ENCODE measurements around the gene TMEM107. TPM values are rescaled to one million over a fixed set of nuclear protein-coding genes. Genes with fewer than 3 reads are reported as not detected.
"Not testable (repeated sequence)": the region's sequence is repeated elsewhere in the genome, so short reads cannot be mapped to it uniquely, and the experiment has no call there.

TMEM107 gene
- 47.8 and 62.4 TPM in 2 replicates for total RNA-seq (2014; rRNA removed; shearing (Covaris generic); ENCODE audit: low replicate concordance)

DNA sequence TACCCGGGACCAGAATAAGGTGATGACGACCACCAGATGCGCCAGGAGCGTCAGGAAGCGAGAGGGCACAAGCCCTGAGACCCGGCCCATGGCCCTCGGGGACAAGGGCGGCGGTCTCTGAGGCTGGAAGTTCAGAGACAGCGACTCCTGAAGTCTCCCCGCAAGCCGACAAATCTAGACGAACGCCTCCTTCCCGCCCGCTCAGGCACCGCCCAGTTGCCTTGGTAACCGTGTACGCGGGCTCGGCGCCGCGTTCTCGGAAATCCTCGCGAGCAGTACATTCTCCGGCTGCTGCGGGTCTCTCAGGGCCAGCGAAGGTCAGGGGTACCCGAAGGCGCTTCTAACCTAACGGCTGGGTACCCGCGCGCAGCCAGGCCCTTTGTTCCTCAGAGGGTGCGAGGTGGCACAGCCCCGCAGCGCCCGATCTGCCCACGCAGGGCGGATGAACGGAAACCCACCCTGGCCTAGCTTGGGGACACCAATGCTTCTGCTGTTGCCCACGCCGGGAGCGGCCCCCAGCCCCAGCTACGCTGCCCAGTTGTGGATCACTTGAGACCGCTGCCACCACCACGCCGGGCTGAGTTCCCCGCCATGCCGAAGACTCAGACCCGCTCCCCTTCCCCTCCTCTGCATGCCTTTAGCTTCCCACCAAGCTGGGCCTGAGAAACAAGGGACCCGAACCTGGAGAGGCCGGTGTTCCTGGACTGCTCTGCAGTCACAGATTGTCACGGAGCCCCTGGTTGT, at the start of gene TMEM107:
TSS of gene TMEM107 (minus strand) at position 184 of the 744 bp plus-strand sequence. CDS start at position 90, 94 bp downstream.
- in situ Hi-C loops (cut with HindIII; ENCODE audit: low pct_unique_long_range_greater_than_20kb, low sequenced_read_pairs) = no loop called here
- DNase-seq (ENCODE audit: low read depth) = peak; percentile 83

DNA sequence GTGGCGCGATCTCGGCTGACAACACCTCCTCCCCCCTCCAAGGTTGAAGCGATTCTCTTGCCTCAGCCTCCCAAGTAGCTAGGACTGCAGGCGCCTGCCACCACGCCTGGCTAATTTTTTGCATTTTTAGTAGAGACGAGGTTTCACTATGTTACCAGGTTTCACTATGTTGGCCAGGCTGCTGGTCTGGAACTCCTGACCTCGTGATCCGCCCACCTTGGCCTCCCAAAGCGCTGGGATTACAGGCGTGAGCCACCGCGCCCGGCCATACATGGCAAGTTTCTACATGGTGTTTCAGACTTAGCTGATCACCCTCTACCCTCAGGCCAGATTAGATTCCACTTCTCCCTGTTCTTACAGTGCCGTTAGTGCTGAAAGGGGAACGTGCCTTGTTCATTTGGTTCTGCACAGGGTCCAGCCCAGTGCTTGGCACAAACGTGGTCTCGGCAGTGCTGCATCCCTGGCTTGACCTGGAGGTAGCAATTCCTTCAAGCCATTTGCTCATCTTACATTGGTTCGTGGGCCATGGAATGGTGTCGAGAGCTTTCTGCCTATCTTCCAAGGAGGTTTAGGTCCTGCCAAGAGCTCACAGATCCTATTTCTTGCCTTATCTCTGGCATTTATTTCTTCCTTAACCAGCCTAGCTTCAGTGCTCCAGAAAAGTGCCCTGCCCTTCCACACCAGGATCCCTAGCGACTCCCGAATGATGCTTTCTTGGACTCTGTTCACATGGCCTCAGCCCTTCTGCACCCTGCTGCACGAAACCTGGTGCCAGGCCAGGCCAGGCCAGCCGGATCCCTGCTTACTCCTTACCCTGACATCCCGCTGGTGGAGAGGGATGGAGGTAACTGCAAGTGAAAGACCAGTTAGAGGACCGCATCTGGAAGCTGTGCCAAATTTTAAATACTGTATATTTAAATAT, 49.0 kb upstream of the TMEM107 start:
- no peak for DNase-seq (ENCODE audit: low read depth)
- in situ Hi-C loops (cut with HindIII; ENCODE audit: low pct_unique_long_range_greater_than_20kb, low sequenced_read_pairs) = no loop called here

DNA sequence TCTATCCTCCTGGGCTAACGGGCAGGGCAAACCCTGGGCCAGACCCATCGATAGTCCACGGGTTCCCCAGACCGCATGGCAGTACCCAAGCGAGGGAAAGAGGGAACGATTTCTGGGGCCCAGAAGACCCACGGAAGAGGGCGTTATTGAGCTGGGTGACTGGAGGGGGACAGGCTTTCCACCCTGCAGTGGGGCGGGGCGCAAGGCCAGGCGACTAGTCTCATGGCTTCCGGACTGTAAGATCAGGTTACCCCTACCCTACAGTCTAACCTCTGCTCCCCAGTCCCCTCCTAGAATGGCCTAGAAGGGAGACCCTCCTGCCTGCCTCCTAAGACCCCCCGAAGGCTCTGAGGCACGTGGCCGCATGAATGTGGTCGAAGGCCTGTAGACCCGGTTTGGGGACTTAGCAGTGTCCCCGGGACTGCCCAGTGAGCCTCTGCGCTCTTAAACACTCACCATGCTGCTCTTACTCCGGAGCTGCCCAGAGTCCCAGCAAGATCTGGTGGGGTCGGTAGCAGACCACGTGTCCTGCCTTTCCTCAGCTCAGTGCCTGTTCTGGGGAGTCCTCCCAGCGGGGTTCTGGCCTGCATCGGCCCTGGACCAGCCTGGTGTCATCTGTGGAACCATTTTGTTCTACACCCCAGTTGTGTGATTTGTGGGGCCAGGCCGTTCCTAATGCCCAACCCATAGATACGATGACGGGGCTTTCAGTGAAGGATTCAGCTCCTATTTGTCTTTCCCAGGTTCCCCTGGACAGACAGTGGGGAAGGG, 47.4 kb upstream of the TMEM107 start:
- in situ Hi-C loops (cut with HindIII; ENCODE audit: low pct_unique_long_range_greater_than_20kb, low sequenced_read_pairs) = no loop called here
- DNase-seq (ENCODE audit: low read depth) = peak; percentile 68

DNA sequence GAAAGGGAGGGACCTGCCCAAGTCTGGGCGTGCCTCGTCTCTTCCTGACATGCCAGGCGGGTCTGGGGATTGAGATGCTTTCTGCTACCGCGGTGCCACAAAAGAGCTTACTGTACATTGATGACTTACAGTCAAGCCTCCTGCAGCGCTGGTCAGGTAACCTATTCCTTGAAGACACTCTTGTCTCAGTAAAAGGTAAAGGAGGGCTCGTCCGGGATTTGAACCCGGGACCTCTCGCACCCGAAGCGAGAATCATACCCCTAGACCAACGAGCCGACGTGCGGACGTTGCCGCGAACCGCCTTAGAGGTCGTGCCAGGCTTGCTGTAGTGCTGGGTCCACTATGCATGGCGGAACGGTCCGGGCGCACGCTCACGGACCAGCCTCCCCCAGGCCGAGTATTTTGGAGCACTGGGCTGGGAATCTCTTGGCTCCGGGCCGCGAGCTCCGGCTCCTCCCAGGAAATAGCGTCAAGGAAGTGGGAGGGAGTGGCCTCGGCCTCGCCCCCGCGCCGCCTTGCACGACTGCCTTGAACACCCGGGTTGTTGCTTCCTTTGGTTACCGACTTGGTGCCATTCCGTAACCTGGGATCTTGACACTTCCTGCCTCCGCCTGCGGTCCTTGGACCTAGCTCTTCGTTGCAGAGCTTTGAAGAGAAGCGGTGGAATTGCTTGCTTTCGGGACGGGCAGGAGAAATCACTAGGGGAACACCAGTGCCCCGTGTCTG, 46.6 kb upstream of the TMEM107 start:
- DNase-seq (ENCODE audit: low read depth) = peak; percentile 94

DNA sequence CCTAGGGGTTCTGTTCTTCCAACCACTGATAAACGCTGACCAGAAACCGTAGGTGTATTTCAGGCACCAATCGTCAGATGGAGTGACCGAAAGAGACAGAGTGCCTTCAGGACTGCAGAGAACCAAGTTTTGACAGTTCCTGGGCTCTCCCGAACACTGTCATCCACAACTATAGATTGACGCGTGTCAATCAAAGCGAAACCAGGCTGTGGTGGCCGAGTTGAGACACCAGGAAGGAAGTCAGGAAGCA, 46.1 kb upstream of the TMEM107 start:
- DNase-seq (ENCODE audit: low read depth) = no peak
- in situ Hi-C loops (cut with HindIII; ENCODE audit: low pct_unique_long_range_greater_than_20kb, low sequenced_read_pairs) = no loop called here

More for the DNA sequence above, 46.6 kb upstream of the TMEM107 start:
- in situ Hi-C loops (cut with HindIII; ENCODE audit: low pct_unique_long_range_greater_than_20kb, low sequenced_read_pairs) = no loop called here

- DNase-seq (ENCODE audit: low read depth) = peak; percentile 89
- in situ Hi-C loops (cut with HindIII; ENCODE audit: low pct_unique_long_range_greater_than_20kb, low sequenced_read_pairs) = no loop called here
These were observed 45.6 kb upstream of the TMEM107 start for GRCh38 chr17:8221663-8222379.

- DNase-seq (ENCODE audit: low read depth) = peak; percentile 94
- in situ Hi-C loops (cut with HindIII; ENCODE audit: low pct_unique_long_range_greater_than_20kb, low sequenced_read_pairs) = no loop called here
These were observed 44.8 kb upstream of the TMEM107 start for GRCh38 chr17:8220783-8221662.

- in situ Hi-C loops (cut with HindIII; ENCODE audit: low pct_unique_long_range_greater_than_20kb, low sequenced_read_pairs); DNase-seq (ENCODE audit: low read depth): not testable (repeated sequence)
These were observed 37.8 kb upstream of the TMEM107 start for GRCh38 chr17:8214000-8214399.

DNA sequence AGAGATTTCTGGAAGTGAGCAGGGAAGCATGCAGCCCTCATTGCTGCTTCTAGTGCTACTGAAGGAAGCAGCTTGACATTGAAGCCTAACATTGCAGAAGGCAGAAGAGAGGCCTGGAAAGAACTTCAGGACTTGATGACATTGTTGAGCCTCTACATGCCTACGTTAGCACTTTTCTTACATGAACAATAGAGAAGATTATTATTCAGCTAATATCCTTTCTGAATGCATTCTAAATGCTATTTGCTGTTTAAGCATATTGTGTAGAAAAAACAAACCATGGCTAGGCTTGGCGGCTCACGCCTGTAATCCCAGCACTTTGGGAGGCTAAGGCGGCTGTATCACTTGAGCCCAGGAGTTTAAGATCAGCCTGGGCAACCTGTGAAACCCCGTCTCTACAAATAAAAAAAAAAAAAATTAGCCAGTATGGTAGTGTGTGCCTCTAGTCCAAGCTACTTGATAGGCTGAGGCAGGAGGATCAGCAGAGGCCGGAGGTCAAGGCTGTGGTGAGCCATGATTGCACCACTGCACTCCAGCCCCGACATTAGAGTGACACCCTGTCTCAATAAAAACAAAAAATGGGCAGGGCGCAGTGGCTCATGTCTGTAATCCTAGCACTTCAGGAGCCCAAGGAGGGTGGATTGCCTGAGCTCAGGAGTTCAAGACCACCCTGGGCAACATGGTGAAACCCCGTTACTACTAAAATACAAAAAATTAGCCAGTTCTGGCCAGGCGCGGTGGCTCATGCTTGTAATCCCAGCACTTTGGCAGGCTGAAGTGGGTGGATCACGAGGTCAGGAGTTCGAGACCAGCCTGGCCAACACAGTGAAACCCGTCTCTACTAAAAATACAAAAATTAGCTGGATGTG, 36.4 kb upstream of the TMEM107 start:
- in situ Hi-C loops (cut with HindIII; ENCODE audit: low pct_unique_long_range_greater_than_20kb, low sequenced_read_pairs) = no loop called here
- peak; percentile 62 for DNase-seq (ENCODE audit: low read depth)

DNA sequence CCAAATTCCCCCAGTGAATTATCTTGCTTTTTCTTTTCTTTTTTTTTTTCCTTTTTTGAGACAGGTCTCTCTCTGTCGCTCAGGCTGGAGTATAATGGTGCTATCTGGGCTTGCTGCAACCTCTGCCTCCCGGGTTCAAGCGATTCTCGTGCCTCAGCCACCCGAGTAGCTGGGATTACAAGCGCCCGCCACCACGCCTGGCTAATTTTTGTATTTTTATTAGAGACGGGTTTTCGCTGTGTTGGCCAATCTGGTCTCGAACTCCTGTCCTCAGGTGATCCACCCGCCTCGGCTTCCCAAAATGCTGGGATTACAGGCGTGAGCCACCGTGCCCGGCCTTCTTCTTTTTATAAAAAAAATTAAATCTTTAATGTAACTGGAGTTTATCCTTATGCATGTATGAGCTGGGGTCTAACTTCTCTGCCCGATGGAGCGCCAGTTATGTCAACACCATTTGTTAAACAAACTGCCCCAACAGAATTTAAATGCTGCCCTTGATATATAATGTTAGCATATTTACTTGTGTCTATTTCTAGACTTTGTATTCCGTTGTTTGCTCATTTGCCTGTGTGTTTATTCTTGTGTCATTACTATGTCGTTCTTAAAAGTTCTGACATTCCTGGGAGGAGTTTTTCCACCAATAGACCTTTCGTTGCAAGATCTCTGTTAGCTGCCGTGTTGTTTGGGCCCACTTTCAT, 34.7 kb upstream of the TMEM107 start:
- in situ Hi-C loops (cut with HindIII; ENCODE audit: low pct_unique_long_range_greater_than_20kb, low sequenced_read_pairs) = no loop called here
- no peak for DNase-seq (ENCODE audit: low read depth)

DNA sequence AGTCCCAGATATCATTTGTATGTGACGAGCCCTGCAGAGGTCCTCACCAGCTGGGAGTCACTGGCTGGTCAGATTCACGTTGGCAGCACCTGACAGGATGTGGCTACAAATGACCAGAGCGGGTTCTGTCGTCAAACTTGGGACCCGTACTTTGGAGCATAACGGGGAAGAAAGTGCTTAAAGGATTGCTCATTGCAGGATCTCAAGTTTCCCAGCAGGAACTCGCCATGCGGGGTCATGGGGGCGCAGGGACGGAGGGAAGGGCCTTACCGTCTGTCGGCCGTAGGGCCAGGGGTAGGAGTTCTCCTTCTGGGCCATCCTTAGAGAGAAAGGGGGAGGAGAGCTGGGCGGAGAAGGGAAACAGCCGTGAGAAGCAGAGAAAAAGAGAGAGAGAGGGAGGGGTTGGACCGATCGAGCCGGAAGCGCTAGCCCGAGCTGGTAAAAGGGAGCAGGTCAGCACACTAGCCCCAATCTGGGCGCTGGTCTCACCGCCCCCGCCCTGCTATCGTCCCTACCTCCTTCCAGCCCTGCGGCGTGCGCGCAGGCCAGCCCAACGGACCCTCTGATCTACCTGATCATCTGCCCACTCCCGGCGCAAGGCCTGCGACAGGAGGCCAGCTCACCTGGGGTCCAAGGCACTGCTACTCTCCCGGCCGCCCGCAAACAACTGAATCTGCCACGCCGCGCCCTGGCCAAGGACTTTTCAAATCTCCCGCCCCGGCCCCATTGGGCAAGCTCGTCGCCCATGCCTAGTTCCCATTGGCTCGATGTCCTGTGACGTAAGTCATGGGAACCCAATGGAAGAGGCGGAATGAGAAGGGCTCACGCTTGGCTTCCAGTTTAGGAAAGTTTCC, 34.0 kb upstream of the TMEM107 start, which contains the start of gene AURKB:
TSS of gene AURKB (minus strand) at position 669 of the 854 bp plus-strand sequence. CDS start at position 318, 351 bp downstream.
- DNase-seq (ENCODE audit: low read depth) = peak; percentile 88
- in situ Hi-C loops (cut with HindIII; ENCODE audit: low pct_unique_long_range_greater_than_20kb, low sequenced_read_pairs) = no loop called here

DNA sequence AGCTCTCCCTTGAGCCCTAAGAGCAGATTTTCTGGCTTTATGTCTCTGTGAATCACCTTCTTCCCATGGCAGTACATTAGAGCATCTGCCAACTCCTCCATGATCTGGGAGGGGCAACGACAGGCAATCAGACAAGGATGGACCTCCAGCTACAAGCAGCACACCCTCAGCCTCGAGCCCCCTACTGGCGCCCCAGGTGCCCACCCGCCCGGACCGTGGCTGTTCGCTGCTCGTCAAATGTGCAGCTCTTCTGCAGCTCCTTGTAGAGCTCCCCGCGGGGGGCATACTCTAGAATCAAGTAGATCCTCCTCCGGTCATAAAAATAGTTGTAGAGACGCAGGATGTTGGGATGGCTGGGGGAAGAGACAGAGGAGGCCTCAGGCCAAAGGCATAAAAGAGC, 30.4 kb upstream of the TMEM107 start:
- in situ Hi-C loops (cut with HindIII; ENCODE audit: low pct_unique_long_range_greater_than_20kb, low sequenced_read_pairs) = no loop called here
- DNase-seq (ENCODE audit: low read depth) = no peak

GRCh38 chr17:8204761-8205555, 28.8 kb upstream of the TMEM107 start:
- DNase-seq (ENCODE audit: low read depth) = no peak
- in situ Hi-C loops (cut with HindIII; ENCODE audit: low pct_unique_long_range_greater_than_20kb, low sequenced_read_pairs) = no loop called here
